Trophoblast cell (in vitro differentiated cells and primary cell): ENCODE results near the gene PPRC1.

ENCODE experiments used
- DNase-seq, 2 donors: peaks; one replicate each; pipeline ENCODE4 v3.0.0-alpha.2; 2016
- H2AFZ ChIP-seq: 2 replicates; pipeline ENCODE4 v1.6.1; 2013; ENCODE audit warnings: low read length, moderate library complexity, mild to moderate bottlenecking; ENCODE audit not compliant: insufficient read depth, poor library complexity
- H2AK5ac ChIP-seq: 2 replicates; pipeline ENCODE4 v1.6.1; 2013; ENCODE audit warnings: mild to moderate bottlenecking, low read length
- H2BK120ac ChIP-seq: 2 replicates; pipeline ENCODE4 v1.6.1; 2013; ENCODE audit warnings: low read length, mild to moderate bottlenecking, moderate library complexity; ENCODE audit not compliant: insufficient read depth, poor library complexity
- H2BK12ac ChIP-seq: 2 replicates; pipeline ENCODE4 v1.6.1; 2013; ENCODE audit warnings: mild to moderate bottlenecking, low read length, moderate library complexity
- H2BK5ac ChIP-seq: 2 replicates; pipeline ENCODE4 v1.6.1; 2013; ENCODE audit warnings: low read length, low read depth, moderate library complexity, mild to moderate bottlenecking; ENCODE audit not compliant: poor library complexity
- H3K14ac ChIP-seq: 2 replicates; pipeline ENCODE4 v1.6.1; 2013; ENCODE audit warnings: mild to moderate bottlenecking, low read length
- H3K18ac ChIP-seq: 2 replicates; pipeline ENCODE4 v1.6.1; 2013; ENCODE audit warnings: mild to moderate bottlenecking, low read length
- H3K23ac ChIP-seq: 2 replicates; pipeline ENCODE4 v1.6.1; 2013; ENCODE audit warnings: low read length
- H3K27ac ChIP-seq: 2 replicates; pipeline ENCODE4 v1.5.1; 2013; ENCODE audit warnings: low read depth, mild to moderate bottlenecking, inconsistent platforms, low read length, moderate library complexity
- H3K27me3 ChIP-seq: 2 replicates; pipeline ENCODE4 v1.6.1; 2013; ENCODE audit warnings: inconsistent platforms, mild to moderate bottlenecking, low read length, moderate library complexity; ENCODE audit not compliant: insufficient read depth
- H3K36me3 ChIP-seq, 2 experiments: 1 replicate in 1 of 2; 2 replicates in 1 of 2; pipeline ENCODE4 v1.6.1; 2013; ENCODE audit warnings: low read length in 2 of 2, mild to moderate bottlenecking in 2 of 2, moderate library complexity in 1 of 2; ENCODE audit not compliant: insufficient read depth in 2 of 2, control insufficient read depth in 1 of 2
- H3K4ac ChIP-seq: 2 replicates; pipeline ENCODE4 v1.6.1; 2013; ENCODE audit warnings: low read depth, mild to moderate bottlenecking, low read length, moderate library complexity
- H3K4me1 ChIP-seq, 2 experiments: 1 replicate in 1 of 2; 2 replicates in 1 of 2; pipeline ENCODE4 v1.6.1; 2013; ENCODE audit warnings: low read length in 2 of 2, mild to moderate bottlenecking in 2 of 2, moderate library complexity in 1 of 2; ENCODE audit not compliant: insufficient read depth in 2 of 2, control insufficient read depth in 1 of 2
- H3K4me2 ChIP-seq: 2 replicates; pipeline ENCODE4 v1.6.1; 2013; ENCODE audit warnings: inconsistent platforms, mild to moderate bottlenecking, low read length, moderate library complexity
- H3K4me3 ChIP-seq: 2 replicates; pipeline ENCODE4 v1.5.1; 2013; ENCODE audit warnings: mild to moderate bottlenecking, low read depth, low read length, inconsistent platforms
- H3K79me1 ChIP-seq: one replicate; pipeline ENCODE4 v1.6.1; 2013; ENCODE audit warnings: low read length
- H3K79me2 ChIP-seq: 2 replicates; pipeline ENCODE4 v1.6.1; 2013; ENCODE audit warnings: low read length, mild to moderate bottlenecking; ENCODE audit not compliant: control insufficient read depth, insufficient read depth, poor library complexity
- H3K9ac ChIP-seq: 2 replicates; pipeline ENCODE4 v1.6.1; 2013; ENCODE audit warnings: mild to moderate bottlenecking, low read length
- H3K9me3 ChIP-seq: 2 replicates; pipeline ENCODE4 v1.6.1; 2013; ENCODE audit warnings: low read depth, mild to moderate bottlenecking, control low read depth, inconsistent platforms, low read length; ENCODE audit not compliant: insufficient read depth
- H4K12ac ChIP-seq: 2 replicates; pipeline ENCODE4 v1.6.1; 2013; ENCODE audit warnings: low read depth, mild to moderate bottlenecking, low read length, moderate library complexity
- H4K8ac ChIP-seq: 2 replicates; pipeline ENCODE4 v1.6.1; 2013; ENCODE audit warnings: low read depth, mild to moderate bottlenecking, low read length, moderate library complexity
- H4K91ac ChIP-seq: one replicate; pipeline ENCODE4 v1.6.1; 2013; ENCODE audit warnings: low read depth, mild to moderate bottlenecking, low read length, moderate library complexity
- WGBS: extraction: QIAGEN DNeasy Blood & Tissue Kit; methylation state at CpG from one replicate; pipeline ENCODE4 v1.1.7; 2013; ENCODE audit warnings: missing lambda C conversion rate; ENCODE audit not compliant: insufficient read length, insufficient coverage; ENCODE audit errors: extremely low coverage; 5-methylcytosine and 5-hydroxymethylcytosine counted together

PPRC1 gene

GRCh38 chr10:102121739-102122372 lies 11.0 kb upstream of the PPRC1 start:
- Histone ChIP-seq H4K8ac (peak overlapping the region; percentile 67), H3K9me3 (peaks cover 1% of the 10 kb centered on the region), H3K79me1 (peaks cover 42% of the 10 kb centered on the region), H3K27ac (peak overlapping the region; percentile 98), H4K12ac (peak overlapping the region; percentile 55), H2AK5ac (peak overlapping the region; percentile 40), H3K18ac (peak overlapping the region; percentile 55), H3K79me2 (peaks cover 29% of the 10 kb centered on the region), H3K36me3 (no peaks in the 10 kb centered on the region), H2BK120ac (peak overlapping the region; percentile 85), H3K14ac (peak overlapping the region; percentile 59), H2BK5ac (peak overlapping the region; percentile 98), H3K4ac (peak overlapping the region; percentile 46), H3K9ac (no peak overlapping the region), H4K91ac (peak overlapping the region; percentile 99), H3K4me2 (peak overlapping the region; percentile 93), H3K4me3 (no peak overlapping the region), H3K27me3 (no peaks in the 10 kb centered on the region), H2AFZ (peak overlapping the region; percentile 9), H3K4me1 (peaks cover 24 to 39% of the 10 kb centered on the region in 2 experiments), H2BK12ac (peak overlapping the region; percentile 68), H3K23ac (no peak overlapping the region)
- WGBS = no CpG with 5 or more reads among the region's 6 CpGs
- DNase-seq = peak in 1 of 2 donors; percentile 25

GRCh38 chr10:102122450-102122849 lies 10.4 kb upstream of the PPRC1 start:
- WGBS = no CpG with 5 or more reads among the region's 1 CpG
- Histone ChIP-seq H3K9ac (no peak overlapping the region), H3K79me1 (peaks cover 37% of the 10 kb centered on the region), H3K23ac (no peak overlapping the region), H3K9me3 (peaks cover 1% of the 10 kb centered on the region), H4K91ac (peak overlapping the region; percentile 99), H3K4me1 (peaks cover 20 to 33% of the 10 kb centered on the region in 2 experiments), H4K12ac (no peak overlapping the region), H2AK5ac (no peak overlapping the region), H3K4me3 (no peak overlapping the region), H2AFZ (no peak overlapping the region), H4K8ac (no peak overlapping the region), H3K14ac (no peak overlapping the region), H3K4ac (no peak overlapping the region), H3K18ac (no peak overlapping the region), H2BK5ac (peak overlapping the region; percentile 98), H3K79me2 (peaks cover 25% of the 10 kb centered on the region), H3K4me2 (peak overlapping the region; percentile 93), H2BK120ac (peak overlapping the region; percentile 50), H3K27me3 (no peaks in the 10 kb centered on the region), H2BK12ac (no peak overlapping the region), H3K27ac (peak overlapping the region; percentile 98), H3K36me3 (no peaks in the 10 kb centered on the region)
- peak; percentile 54 to 80 for DNase-seq

GRCh38 chr10:102123223-102123622 lies 9.6 kb upstream of the PPRC1 start:
- Histone ChIP-seq H2BK12ac (peak overlapping the region; percentile 74), H3K9me3 (peaks cover 1% of the 10 kb centered on the region), H3K4ac (peak overlapping the region; percentile 23), H3K9ac (no peak overlapping the region), H4K12ac (no peak overlapping the region), H3K36me3 (no peaks in the 10 kb centered on the region), H2AK5ac (peak overlapping the region; percentile 78), H3K4me2 (no peak overlapping the region), H3K4me1 (peaks cover 20 to 29% of the 10 kb centered on the region in 2 experiments), H3K23ac (no peak overlapping the region), H4K8ac (no peak overlapping the region), H3K27me3 (no peaks in the 10 kb centered on the region), H3K79me1 (peaks cover 33% of the 10 kb centered on the region), H3K14ac (peak overlapping the region; percentile 56), H3K79me2 (peaks cover 17% of the 10 kb centered on the region), H3K4me3 (no peak overlapping the region), H2AFZ (no peak overlapping the region), H2BK5ac (peak overlapping the region; percentile 20), H3K18ac (no peak overlapping the region), H2BK120ac (peak overlapping the region; percentile 48), H4K91ac (peak overlapping the region; percentile 41), H3K27ac (peak overlapping the region; percentile 98)
- WGBS = no CpG with 5 or more reads among the region's 3 CpGs
- no peak for DNase-seq

- H4K8ac ChIP-seq = no peak overlapping the region
- H2BK5ac ChIP-seq = no peak overlapping the region
- H4K12ac ChIP-seq = no peak overlapping the region
- H2BK12ac ChIP-seq = no peak overlapping the region
- H3K79me2 ChIP-seq = peaks cover 25% of the 10 kb centered on the region
- no peak for DNase-seq
- no peak overlapping the region for H3K27ac ChIP-seq
- H2AK5ac ChIP-seq = no peak overlapping the region
- no peak overlapping the region for H2BK120ac ChIP-seq
- H3K14ac ChIP-seq = no peak overlapping the region
- no peaks in the 10 kb centered on the region for H3K9me3 ChIP-seq
- no CpG with 5 or more reads among the region's 8 CpGs for WGBS
- no peak overlapping the region for H3K4me2 ChIP-seq
- no peaks in the 10 kb centered on the region for H3K36me3 ChIP-seq
- H4K91ac ChIP-seq = no peak overlapping the region
- no peak overlapping the region for H3K9ac ChIP-seq
- no peak overlapping the region for H3K4ac ChIP-seq
- no peak overlapping the region for H3K18ac ChIP-seq
- H2AFZ ChIP-seq = no peak overlapping the region
- H3K4me1 ChIP-seq = peaks cover 11 to 12% of the 10 kb centered on the region in 2 experiments
- H3K23ac ChIP-seq = no peak overlapping the region
- H3K4me3 ChIP-seq = no peak overlapping the region
- peaks cover 15% of the 10 kb centered on the region for H3K79me1 ChIP-seq
- no peaks in the 10 kb centered on the region for H3K27me3 ChIP-seq
Measured at GRCh38 chr10:102131286-102132170, 1.3 kb upstream of the PPRC1 start.
